ENCODE measurements around the gene ZNF148.

- TF ChIP-seq CTCF (tag by site-specific recombination; IDR thresholded peaks at IDR 0.05) (no peak), ZBTB7A (tag by site-specific recombination; IDR thresholded peaks at IDR 0.05; ENCODE audit: low read depth) (no peak), ZNF121 (tag by site-specific recombination; IDR thresholded peaks at IDR 0.05) (no peak), ZNF274 (IDR thresholded peaks at IDR 0.05; ENCODE audit: low read length) (no peak), ZNF274 (tag by site-specific recombination; IDR thresholded peaks at IDR 0.05; ENCODE audit: borderline replicate concordance) (no peak), ELK4 (IDR thresholded peaks at IDR 0.05; ENCODE audit: borderline replicate concordance, low read depth, low read length) (no peak), ZNF660 (tag by site-specific recombination; IDR thresholded peaks at IDR 0.05) (no peak), KLF1 (tag by site-specific recombination; IDR thresholded peaks at IDR 0.05) (no peak), TRIM28 (IDR thresholded peaks at IDR 0.05; ENCODE audit: borderline replicate concordance, low read length) (no peak), ZNF701 (tag by site-specific recombination; IDR thresholded peaks at IDR 0.05) (no peak)
Measured at GRCh38 chr3:125232401-125232800, 142.7 kb downstream of the ZNF148 start.

Data from HEK293 (cell line).